NCI-H2081 (cell line): ENCODE measurements around the gene PPFIA1.
"Not testable (repeated sequence)": the region's sequence is repeated elsewhere in the genome, so short reads cannot be mapped to it uniquely, and the experiment has no call there.

Experiments used
- DNase-seq, 2 experiments: peaks; one replicate each; lab custom pipeline; 2025; lab: John Stamatoyannopoulos, UW

The PPFIA1 gene

GRCh38 chr11:70251659-70252321, 18.7 kb upstream of the PPFIA1 start:
- DNase-seq, result no peak

- DNase-seq, result no peak
Observed at GRCh38 chr11:70252844-70253243, 17.6 kb upstream of the PPFIA1 start.

DNA sequence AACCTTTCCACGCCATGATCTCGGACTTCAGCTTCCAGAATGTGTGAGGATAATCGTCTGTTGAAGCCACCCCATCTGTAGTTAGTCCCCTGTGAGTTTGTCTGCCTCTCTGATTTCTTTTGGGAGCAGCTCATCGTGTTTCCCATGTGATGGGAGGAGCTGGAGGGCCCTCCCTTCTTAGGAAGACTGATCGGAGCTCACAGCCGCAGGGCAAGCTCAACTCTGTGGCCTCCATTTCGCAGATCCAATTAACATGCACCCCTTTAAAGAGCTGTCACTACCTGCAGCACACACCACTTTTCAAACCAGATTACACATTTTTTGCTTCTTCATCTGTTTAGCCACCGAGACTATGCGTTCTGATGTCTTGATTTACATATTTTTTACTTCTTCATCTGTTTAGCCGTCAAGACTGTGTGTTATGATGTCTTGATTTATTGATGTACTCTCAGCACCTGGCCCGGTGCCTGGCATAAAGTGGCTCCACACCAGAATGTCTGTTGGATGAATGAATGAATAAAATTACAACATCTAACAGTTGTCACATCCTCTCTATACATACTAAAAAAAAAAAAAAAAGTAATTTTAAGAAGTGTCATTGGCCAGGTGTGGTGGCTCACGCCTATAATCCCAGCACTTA, 14.9 kb upstream of the PPFIA1 start:
- no peak for DNase-seq

- not testable (repeated sequence) for DNase-seq
Observed at GRCh38 chr11:70259077-70259476, 11.4 kb upstream of the PPFIA1 start.

GRCh38 chr11:70262951-70263350, 7.5 kb upstream of the PPFIA1 start:
- no peak for DNase-seq

- no peak for DNase-seq
Observed at GRCh38 chr11:70263363-70263762, 7.1 kb upstream of the PPFIA1 start.

DNA sequence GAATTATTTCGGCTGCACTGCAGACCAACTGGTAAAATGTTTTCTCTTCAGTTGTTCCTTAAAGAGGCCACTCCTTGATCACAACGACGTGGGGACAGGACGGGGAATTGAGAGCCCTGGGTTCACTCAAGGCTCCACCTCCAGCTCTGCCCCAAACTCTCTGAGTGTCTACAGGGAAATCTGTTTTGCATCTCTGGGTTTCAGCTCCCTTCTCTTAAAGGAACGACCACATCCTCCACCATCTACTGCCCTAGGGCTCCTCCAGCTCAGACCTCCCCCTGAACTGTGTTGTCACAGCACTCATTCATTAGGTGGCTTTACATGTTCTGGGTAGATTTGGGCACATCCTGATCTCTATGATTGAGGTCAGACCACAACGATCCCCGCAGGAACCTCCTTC, 5.1 kb upstream of the PPFIA1 start:
- DNase-seq, result no peak

DNA sequence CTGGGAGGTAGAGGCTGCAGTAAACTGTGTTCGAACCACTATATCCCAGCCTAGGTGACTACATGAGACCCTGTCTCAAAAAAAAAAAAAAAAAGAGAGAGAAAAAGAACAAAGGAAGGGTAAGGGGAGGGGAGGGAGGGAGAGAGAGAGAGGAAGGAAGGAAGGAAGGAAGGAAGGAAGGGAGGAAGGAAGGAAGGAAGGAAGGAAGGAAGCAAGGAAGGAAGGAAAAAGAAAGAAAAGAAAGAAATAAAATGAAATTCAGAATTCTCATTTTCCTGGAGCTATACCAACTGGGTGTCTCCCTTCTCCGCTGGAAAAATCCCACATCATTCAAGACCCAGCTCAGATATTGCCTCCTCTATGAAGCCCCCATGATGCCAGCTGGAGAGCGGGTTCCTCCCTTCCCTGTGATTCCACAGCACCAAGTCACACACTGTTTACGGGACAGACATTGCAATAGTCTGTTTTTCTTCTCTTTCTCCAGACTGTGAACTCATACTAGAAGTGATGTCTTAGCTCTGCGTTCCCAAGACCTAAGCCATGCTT, 3.0 kb upstream of the PPFIA1 start:
- no peak for DNase-seq

- no peak for DNase-seq
Observed at GRCh38 chr11:70268526-70268925, 2.0 kb upstream of the PPFIA1 start.

DNA sequence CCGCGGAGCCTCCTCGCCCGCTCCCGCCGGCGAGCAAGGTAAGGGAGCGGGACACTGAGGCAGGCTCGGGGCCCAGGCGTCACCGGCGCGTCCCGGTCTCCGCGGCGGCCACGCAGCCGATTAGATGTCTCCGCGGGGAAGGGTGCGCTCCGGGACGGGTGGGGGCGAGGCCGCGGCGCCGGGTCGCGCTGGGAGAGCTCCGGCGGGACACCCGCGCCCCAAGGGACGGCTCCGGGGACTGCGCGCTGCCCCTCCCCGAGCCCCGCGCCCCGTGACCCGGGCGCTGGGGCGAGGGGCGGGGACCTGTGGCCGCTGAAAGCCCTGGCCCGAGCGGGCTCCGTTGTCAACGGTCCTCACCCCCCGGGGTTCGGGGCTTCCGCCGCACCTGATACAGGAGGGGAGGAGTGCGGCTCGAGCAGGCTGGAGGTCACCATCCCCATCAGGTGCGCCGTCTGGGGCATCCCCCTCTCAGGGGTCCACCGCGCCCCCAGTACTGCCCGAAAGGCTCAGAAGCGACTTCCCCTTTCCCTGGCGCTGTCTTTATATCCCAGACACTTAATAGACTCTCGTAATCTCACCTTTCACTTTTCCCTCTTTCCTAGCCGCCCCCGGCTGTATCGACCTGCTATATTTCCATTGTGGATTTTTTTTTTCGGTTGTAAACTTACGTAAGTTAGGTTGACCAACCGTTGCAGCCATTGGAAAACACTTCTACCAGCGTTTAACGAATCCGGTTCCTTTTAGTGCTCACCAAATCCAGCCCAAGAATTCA, 573 bp downstream of the PPFIA1 start:
- peak in 1 of 2 experiments; percentile 16 for DNase-seq

GRCh38 chr11:70271649-70271953, 1.1 kb downstream of the PPFIA1 start:
- no peak for DNase-seq

DNA sequence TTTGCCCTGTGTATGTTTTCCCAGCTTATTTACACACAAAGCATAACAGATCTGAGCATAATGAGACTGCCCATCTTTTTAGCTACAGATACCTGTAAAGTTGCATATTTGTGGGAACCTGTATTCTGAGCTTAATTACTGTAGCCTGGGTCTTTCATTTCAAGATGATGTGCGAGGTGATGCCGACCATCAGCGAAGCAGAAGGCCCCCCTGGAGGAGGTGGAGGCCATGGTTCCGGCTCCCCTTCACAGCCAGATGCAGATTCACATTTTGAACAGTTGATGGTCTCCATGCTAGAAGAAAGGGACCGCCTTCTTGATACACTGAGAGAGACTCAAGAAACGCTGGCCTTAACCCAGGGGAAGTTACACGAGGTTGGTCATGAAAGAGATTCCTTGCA, 1.5 kb downstream of the PPFIA1 start:
- no peak for DNase-seq

DNA sequence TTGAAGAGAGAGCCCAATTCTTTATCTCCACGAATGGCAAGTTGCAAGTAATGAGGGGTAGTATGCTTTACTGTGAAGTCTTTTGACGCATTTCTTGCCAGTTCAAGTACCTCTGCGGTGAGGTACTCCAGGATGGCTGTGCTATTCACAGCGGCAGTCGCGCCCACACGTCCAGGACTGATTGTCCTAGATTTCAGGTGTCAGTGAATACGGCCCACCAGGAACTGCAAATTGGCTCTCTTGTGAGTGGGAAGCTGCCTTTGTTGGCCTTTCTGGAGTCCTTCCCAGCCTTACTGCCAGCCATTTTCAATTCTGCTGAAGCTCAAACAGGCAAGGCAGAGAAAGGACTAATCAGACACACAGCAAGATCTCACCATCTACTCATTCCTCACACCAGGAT, 8.5 kb downstream of the PPFIA1 start:
- no peak for DNase-seq

DNA sequence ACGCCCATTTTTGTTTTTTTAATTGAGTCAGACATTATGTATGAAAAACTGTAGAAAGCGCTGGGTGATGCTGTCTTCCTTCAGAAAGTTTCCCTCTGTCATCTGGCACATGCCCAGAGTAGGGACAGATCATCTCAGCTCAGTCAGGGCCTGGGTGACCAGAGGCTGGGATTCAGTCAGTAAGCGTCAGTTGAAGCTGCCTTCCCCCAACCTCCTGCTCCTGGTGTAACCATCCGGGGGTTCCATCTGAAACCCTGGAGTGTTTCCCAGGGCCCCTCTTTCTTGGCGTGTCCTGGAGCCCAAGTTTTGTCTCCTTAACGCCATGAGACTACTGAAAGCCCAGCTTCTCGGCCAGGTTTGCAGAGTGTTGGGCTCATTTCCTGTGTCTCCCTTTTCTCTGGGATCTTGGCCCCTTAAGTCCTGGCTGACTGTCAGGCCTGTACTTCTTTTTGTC, 10.7 kb downstream of the PPFIA1 start:
- no peak for DNase-seq

GRCh38 chr11:70282012-70282411, 11.5 kb downstream of the PPFIA1 start:
- no peak for DNase-seq

DNA sequence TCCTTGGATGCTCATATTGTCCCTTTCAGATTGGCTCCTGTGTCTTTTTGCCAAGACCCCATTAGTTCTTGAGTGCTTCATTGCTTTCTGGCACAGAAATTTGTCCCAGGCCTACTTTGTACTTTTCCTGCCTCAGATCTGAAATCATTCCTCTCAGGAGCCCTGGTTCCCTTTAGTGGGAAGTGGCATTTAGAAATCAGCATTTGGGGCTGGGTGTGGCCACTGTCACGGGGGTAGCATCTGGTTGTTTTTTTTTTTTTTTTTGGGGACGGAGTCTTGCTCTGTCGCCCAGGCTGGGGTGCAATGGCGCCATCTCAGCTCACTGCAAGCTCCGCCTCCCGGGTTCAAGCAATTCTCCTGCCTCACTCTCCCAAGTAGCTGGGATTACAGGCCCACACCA, 18.2 kb downstream of the PPFIA1 start:
- DNase-seq, result no peak

GRCh38 chr11:70289582-70289981, 19.1 kb downstream of the PPFIA1 start:
- DNase-seq, result no peak

DNA sequence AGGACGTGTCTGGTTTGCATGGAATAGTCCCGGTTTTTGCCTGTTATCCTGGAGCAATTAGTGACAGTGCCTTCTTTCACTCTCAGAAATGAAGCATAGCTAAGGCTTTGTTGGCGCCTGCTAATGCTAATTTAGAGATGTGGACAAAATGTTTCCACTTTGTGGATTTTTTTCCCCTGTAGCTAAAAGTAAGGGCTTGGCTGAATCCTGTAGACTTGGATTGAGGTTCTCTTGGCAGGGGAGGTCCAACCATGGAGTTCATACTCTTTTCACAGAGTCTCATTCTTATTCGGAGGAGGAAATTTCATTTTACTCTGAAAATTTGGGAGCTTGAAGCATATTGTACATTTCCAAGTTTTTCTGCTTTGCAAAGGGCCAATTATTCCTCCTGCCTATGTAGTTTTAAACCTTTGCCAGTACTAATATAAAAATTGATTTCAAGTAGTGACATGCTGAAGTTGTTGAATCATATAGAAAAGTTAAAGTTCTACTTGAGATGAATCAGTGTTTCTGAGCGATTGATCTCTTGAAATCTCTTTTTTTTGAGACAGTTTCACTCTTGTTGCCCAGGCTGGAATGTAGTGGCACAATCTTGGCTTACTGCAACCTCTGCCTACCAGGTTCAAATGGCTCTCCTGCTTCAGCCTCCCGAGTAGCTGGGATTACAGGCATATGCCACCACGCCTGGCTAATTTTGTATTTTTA, 20.0 kb downstream of the PPFIA1 start:
- no peak for DNase-seq

DNA sequence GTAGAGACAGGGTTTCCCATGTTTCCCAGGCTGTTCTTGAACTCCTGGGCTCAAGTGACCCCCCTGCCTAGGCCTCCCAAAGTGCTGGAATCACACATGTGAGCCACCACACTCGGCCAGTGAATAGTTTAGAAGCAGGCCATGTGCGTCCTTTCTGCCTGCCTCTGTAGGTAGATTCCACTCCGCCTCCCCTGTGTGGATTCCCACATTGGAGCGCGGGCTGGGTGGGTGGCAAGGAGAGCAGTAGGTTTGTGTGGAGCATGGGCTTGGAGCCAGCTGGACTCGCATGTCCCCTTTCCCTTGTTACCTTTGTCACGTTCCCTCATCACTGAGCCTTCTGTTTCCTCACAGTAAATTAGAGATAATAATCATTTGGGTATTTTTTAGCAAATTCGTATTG, 21.7 kb downstream of the PPFIA1 start:
- peak in 1 of 2 experiments; percentile 37 for DNase-seq

GRCh38 chr11:70292863-70293262, 22.4 kb downstream of the PPFIA1 start:
- peak in 1 of 2 experiments; percentile 71 for DNase-seq

- not testable (repeated sequence) for DNase-seq
Observed at GRCh38 chr11:70295166-70295565, 24.7 kb downstream of the PPFIA1 start.

- DNase-seq, result no peak
Observed at GRCh38 chr11:70296681-70297080, 26.2 kb downstream of the PPFIA1 start.
